GM23338 (cell line): Measurements from ENCODE around the gene GPC6.

Experiments used
- CTCF ChIP-seq, 2 experiments: fragments of 200-600 bp in 1 of 2; sonication (generic) in 1 of 2; conservative IDR thresholded peaks; 2 replicates each; pipeline versions ENCODE4 v1.5.1 to v1.6.1; 2016 to 2017; ENCODE audit warnings: antibody characterized with exemption in 2 of 2, low read depth in 2 of 2, mild to moderate bottlenecking in 2 of 2, moderate library complexity in 1 of 2
- NANOG ChIP-seq: IDR thresholded peaks from 2 replicates; pipeline ENCODE4 v1.6.1; 2016; ENCODE audit warnings: antibody characterized with exemption, borderline replicate concordance
- POLR2AphosphoS5 ChIP-seq: IDR thresholded peaks from 2 replicates; pipeline ENCODE4 v1.6.1; 2016; ENCODE audit warnings: antibody characterized with exemption, low read depth

- no peak for TF ChIP-seq NANOG
- no peak for TF ChIP-seq POLR2AphosphoS5
- TF ChIP-seq CTCF (conservative IDR thresholded peaks at IDR 0.05; ENCODE audit: low read depth in 2 of 2): no peak
These were observed 992.3 kb downstream of the GPC6 start for GRCh38 chr13:94218951-94219350.
